Globus pallidus (tissue), 1 donor: ENCODE measurements around the gene ECHS1.

ENCODE experiments used
- DNase-seq: peaks from one replicate; pipeline ENCODE4 v3.0.0-alpha.2; 2015; ENCODE audit warnings: low spot score

The ECHS1 gene

GRCh38 chr10:133358162-133358924 is 14.8 kb downstream of the ECHS1 start:
- no peak for DNase-seq

- DNase-seq, result no peak
Observed at GRCh38 chr10:133357285-133358161, 15.6 kb downstream of the ECHS1 start, which contains the start of gene FUOM. FUOM (minus strand) TSS chr10:133358019; CDS start chr10:133358007, 12 bp downstream.

- no peak for DNase-seq
Observed at GRCh38 chr10:133356549-133357284, 16.4 kb downstream of the ECHS1 start.

DNA sequence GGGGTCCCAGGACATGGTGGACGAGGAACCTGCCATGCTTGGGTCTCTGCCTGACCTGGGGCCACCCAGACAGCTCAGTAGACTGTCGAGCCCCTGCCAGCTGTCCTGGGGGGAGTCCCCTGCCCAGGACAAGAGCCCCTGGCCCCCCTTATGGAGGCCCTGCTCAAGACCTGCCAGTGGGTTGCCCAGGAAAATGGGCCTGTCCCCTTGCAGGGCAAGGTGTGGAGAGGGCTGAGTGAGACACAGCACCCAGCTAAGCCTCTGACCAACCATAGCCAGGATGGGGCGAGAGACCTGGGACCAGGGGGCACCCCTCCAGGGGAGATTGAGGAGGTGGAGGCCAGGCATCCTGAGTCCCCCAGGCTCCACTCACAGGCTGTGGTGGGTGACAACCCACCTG is 17.2 kb downstream of the ECHS1 start:
- no peak for DNase-seq

GRCh38 chr10:133355266-133355665 is 17.9 kb downstream of the ECHS1 start:
- no peak for DNase-seq

DNA sequence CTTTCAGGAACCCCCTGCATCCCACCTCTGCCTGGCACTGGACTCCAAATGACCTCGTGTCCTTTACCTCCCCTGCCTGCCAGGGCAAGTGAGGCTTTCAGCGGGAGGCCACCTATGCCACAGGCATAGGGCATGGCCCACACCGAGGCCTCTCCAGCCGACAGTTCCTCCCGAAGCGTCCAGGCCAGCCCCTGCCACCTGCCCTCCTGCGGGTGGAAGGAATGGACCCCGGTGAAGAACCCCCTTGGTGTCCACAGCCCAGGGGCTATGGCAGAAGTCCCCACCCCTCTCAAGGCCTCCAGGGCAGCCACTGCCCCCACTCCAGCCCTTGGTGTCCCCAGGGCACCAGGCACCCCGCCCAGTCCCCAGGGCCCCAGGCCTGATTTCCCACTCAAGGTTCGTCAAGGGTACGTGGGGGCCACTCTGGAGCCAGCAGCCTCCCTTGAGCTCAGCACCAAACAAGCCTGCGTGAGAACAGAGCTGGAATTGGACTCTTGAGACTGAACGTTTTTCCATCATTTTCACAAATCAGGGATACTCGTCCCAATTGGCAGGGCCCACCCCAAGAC is 18.4 kb downstream of the ECHS1 start:
- DNase-seq, result no peak

- DNase-seq, result no peak
Observed at GRCh38 chr10:133353988-133354605, 19.1 kb downstream of the ECHS1 start.

DNA sequence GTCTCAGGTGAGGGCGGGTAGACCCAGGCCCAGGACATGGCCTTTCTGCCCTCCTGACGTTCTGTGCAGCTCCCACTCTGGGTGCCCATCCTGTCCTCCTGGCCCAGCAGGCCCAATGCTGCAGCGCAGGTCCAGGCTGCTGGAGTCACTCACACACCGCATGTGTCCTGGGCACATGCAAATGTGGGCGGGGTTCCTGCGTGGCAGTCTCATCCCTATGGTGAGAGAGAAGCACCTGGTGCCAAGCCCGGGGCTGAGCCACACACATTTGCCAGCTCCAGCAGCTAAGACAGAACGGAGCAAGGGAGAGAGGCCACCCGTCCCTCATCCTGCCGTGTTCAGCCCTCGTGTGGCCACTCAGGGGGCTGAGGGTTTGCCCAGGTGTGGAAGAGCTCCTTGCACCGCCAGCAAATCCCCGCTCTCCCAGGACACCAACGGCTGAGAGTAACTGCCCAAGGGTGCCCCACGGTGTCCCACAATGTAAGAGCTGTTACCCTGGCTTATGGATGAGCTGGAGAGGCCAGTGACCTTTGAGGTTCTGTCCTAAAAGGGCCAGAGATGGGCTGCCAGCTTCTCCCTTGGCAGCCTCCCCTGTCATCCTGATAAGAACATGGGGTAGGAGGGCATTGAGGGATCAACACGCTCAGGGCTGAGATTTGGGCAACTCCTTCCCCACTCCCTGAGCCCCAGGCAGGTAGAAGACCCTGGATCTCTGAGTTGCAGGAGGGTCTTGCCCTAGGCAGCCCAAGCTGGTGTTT is 19.8 kb downstream of the ECHS1 start:
- no peak for DNase-seq

GRCh38 chr10:133351408-133352318 is 21.5 kb downstream of the ECHS1 start:
- DNase-seq, result no peak

GRCh38 chr10:133350950-133351329 is 22.2 kb downstream of the ECHS1 start:
- no peak for DNase-seq

DNA sequence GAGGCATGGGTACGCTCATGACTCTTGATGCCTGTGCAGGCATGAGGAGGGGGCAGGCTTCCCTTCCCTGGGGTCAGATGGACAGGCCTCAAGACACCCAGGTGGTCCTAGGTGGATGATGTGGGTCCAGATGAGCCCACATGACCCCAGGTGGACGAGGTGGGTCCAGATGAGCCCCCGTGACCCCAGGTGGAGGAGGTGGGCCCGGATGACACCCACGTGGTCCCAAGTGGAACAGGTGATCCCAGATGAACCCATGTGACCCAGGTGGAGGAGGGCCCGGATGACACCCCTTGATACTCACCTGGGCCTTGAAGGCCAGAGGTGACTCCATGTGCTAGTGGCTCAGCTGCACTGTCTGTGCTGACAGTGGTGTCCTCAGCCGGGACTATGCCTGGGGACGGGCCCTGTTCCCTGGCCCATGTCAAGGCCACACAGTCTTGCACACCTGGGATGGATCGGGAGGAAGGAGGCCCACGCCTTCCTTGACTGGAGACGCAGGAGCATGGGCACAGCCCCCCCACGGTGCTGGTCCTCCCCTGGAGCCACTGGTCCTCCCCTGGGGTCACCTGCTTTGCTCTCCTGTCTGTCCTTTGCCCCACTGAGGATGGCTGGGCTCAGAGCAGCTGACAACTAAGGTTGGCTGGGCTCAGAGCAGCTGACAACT is 22.7 kb downstream of the ECHS1 start:
- no peak for DNase-seq

DNA sequence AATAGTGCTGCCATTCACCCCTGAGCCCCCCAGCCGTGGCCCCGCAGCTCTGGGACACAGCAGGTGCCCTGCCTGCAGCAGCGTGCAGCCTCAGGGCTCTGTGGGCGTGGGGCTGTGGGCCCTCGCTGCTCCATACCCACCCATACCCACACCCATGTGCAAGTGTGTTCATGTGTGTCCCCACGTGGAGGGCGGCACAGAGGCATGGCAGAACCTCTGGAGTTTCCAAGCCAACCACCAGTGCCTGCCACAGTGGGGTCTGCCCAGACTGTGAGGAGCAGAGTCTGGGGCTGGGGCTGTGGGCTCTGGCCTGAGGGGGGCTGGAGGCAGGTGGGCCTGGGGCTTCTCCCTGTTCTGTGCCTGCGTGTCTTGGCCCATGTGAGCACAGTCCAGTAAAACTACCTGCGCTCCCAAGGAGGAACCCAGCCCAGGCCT is 23.6 kb downstream of the ECHS1 start:
- DNase-seq, result no peak

GRCh38 chr10:133349160-133349568 is 24.0 kb downstream of the ECHS1 start:
- DNase-seq, result no peak

DNA sequence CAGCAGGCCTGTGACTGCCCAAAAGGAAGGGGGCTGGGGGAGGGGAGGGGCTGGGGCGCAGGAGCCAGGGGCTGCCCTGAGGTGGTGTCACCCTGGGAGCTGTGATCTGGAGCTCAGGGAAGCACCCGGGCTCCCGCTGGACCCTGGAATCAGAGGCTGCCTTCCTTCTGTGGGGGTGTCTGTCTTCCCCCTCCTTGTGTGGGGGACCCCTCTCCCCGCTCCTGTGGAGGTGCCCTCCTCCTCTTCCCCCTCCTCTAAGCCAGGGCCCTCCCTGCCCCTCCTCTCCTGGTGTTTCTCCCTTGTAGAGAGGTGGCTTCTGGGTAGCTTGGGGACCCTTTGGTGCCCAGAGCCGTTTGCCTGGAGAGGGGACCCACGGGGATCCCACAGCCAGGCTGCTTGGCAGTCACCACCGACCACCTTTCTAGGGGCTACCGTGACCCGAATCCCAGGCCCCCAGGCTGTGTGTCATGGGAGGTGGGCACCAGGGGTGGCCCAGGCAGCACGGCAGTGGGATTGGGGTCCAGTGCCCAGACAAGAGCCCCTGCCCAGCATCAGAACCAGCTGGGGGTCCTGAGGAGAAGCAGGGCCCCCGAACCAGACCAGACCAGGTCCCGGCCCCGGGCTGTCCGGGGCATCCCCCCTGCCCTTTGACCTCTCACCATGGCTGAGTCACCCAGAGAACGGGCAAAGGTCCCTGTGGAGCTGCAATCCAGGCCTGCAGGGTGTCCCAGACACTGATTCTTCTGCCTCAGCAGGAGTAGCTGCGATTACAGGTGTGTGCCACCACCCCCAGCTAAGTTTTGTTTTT is 25.2 kb downstream of the ECHS1 start:
- no peak for DNase-seq

DNA sequence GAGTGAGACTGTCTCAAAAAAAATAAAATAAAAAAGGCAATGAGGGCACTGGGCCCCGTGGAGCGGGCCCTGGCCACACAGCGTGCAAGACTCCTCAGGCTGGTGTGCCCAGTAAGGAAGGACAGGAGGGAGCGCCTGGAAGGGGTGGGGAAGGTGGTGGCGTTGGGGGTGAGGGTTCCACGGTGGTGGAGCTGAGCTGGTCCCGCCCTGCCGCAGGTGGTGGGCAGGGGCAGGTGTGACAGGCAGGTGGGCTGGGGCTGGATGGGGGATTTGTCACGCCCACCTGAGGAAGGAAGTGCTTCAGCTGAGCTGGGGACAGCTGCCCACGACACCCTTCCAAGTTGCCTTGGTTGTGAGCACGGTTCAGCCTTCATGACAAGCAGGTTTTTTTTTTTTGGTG is 26.7 kb downstream of the ECHS1 start:
- no peak for DNase-seq

DNA sequence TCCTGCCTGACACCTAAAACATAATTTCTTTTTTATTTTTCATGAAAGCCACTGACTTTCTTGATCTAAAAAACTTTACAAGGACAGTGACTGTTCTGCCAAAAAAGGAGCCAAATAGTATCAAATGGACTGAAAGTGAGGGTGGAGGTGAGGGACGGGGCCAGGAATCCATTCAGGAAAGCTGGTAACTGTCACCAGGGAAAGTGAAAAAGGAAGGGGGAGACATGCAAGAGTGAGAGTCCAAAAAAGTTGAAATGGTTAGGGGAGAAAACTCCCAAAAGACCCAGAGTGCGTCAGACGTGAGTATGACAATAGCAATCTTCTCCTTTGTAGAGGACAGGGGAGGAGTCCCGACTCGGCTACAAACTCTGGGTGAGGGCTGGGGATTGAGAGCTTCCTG is 28.9 kb downstream of the ECHS1 start:
- DNase-seq, result no peak

DNA sequence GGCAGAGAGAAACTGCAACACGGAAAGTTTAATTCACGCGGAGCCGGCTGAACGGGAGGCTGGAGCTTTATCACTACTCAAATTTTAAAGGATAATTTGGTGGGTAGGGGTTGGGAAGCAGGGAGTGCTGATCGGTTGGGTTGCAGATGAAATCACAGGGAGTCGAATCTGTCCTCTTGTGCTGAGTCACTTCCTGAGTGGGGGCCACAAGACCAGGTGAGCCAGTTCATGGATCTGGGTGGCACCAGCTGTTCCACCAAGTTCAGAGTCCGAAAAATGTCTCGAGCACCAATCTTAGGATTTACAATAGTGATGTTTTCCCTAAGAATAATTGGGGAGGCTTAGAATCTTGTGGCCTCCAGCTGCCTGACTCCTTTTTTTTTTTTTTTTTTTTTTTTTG is 29.6 kb downstream of the ECHS1 start:
- DNase-seq, result no peak

GRCh38 chr10:133342942-133343341 is 30.2 kb downstream of the ECHS1 start:
- DNase-seq, result no peak
